Mammary epithelial cell (primary cell): Measurements from ENCODE around the gene ZMYND11.

Experiments used
- CTCF ChIP-seq, 2 donors: IDR thresholded peaks in 1 of 2; conservative IDR thresholded peaks in 1 of 2; 2 replicates each; pipeline ENCODE4 v1.5.1; 2011 to 2012; ENCODE audit warnings: inconsistent platforms in 2 of 2, low read length in 2 of 2, mild to moderate bottlenecking in 2 of 2, control low read depth in 1 of 2, low read depth in 1 of 2; ENCODE audit not compliant: insufficient read depth in 1 of 2; ENCODE audit errors: extremely low read depth in 1 of 2
- EZH2 ChIP-seq: IDR thresholded peaks from 2 replicates; pipeline ENCODE4 v1.6.1; 2012; ENCODE audit warnings: low read length, inconsistent platforms, borderline replicate concordance

- no peak for TF ChIP-seq CTCF (conservative IDR thresholded peaks at IDR 0.05 in 1 of 2, IDR thresholded peaks at IDR 0.05 in 1 of 2; ENCODE audit: extremely low read depth in 1 of 2, insufficient read depth in 1 of 2, low read depth in 1 of 2, low read length in 2 of 2)
- no peak for TF ChIP-seq EZH2
Measured at GRCh38 chr10:288316-289200, 153.3 kb downstream of the ZMYND11 start.
